RKO (cell line): ENCODE results near the gene SH3PXD2A.
"Not testable (repeated sequence)": the region's sequence is repeated elsewhere in the genome, so short reads cannot be mapped to it uniquely, and the experiment has no call there.

Source experiments
- DNase-seq: peaks from one replicate; pipeline ENCODE4 v3.0.0-alpha.2; 2016; ENCODE audit warnings: low spot score

Gene SH3PXD2A

DNA sequence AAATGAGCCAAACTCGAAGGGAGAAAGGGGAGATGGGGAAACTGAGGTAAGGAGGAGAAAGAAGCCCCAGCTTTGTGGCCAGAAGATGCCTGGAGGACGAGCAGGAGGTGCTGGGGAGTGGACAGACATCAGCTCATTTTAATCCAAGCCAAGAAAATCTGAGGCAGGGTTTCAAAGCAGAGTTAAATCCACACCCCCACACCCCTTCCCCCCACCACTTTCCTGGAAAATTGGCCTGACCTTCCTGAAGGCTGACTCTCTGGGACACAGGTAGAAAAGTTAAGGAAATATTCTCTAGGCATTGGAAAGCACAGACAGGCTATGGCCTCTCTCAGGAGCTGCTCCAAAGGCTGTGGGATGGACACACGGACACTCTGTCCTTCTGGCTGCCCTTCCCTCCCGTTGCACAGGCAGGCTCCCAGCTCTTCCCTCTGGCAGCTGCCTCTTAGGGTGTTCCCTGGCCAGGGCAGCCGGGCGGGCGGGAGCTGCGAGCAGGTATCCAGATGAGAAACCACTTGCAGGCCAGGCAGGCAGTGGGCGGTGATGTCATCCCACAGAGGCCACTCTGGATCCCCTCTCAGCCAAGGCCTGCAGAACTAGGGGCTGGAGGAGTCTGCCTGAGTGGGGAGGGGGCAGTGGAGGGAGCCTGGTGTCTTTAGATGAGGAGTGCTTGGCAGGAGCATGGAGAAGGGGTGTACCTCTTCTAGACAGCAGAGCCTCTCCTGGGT, 190.1 kb downstream of the SH3PXD2A start:
- DNase-seq, result no peak

- no peak for DNase-seq
These were observed 191.6 kb downstream of the SH3PXD2A start for GRCh38 chr10:103663802-103664201.

DNA sequence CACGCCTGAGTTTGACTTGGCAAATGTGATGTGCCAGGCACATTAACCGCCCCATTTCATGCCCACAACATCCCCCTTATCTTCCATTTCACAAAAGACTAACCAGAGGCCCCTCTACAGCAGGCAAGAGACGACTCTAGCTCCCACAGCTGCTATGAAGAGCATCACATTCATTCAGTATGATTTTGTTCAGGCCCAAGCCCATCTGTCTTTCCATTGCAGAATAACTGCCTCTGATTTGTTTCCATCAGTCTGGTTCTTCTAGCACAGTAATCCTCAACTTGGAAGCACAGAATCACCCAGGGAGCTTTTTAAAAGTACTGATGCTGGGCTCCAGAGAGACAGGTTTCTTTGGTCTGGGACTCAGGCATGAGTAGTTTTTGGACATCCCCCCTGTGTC, 192.1 kb downstream of the SH3PXD2A start:
- no peak for DNase-seq

GRCh38 chr10:103662704-103663103, 192.7 kb downstream of the SH3PXD2A start:
- DNase-seq, result not testable (repeated sequence)

DNA sequence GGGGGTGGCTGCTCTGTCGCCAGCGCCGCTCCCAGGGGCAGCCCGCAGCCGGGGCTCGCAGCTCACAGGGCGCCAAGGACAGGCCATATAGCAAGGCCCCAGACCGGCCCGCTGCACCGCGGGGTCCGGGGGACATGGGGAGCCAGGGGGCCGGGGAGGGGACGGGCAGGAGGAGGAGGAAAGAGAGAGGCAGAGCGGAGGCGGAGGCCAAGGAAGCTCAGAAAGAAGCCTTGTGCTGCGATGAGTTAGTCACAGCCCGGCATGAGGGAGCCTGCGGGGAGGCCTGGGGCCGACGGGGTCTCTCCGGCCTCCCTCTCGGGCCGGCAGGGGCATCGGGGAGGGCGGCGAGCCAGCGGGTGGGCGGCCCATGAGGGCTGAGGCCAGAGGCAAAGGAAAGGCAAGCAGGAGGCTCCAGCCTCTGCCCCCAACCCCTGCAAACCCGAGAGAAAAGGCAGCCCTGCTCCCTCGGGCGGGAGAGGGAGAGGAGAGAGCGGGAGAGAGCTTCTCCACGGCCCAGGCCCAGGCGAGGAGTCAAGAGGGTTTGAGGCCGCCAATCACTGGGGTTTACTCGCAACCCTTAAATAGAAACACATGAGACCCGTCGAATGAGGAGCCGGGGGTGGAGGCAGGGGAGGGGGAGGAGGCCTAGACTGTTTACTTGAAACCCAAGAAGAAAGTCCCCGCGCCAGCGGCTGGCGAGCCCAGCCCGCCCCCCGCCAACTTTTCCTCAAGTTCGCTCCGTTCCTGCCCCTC, 194.0 kb downstream of the SH3PXD2A start:
- no peak for DNase-seq

DNA sequence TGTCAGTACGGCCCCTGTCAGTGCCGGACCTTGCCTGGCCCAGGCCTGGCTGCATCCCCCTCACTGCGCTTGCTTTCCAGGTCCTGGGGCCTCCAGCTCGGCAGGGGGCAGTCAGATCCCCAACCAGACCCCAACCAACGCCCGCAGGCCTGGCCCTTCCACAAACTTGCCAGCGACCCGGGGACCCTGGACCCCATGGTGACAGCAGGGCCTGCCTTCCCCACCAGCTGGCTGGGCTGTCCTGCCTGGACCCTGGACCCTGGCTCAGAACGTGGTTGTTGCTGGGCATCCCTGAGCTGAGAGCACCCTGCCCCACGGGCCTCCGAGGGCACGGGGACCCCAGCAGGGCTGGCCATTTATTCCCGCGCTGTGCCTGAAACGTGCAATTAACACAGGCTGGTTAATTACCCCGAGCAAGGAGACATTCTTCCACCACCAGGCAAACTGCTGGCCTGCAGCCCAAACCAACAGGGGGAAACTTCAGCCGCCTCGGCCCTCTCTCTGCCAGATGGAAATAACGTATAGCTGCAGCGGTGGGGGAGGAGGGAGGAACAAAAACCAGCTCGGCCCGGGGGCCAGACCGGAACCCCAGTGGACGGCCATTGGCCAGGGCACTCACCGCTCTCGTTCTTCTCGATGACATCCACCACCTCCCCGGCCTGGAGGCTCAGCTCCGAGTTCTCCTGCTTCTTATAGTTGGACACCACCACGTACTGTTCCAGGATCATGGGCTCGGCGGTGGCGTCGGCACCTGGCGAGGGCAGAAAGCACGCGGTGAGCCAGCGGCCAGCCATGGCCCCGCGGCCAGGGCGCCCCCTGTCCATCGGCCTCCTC, 194.8 kb downstream of the SH3PXD2A start:
- no peak for DNase-seq

DNA sequence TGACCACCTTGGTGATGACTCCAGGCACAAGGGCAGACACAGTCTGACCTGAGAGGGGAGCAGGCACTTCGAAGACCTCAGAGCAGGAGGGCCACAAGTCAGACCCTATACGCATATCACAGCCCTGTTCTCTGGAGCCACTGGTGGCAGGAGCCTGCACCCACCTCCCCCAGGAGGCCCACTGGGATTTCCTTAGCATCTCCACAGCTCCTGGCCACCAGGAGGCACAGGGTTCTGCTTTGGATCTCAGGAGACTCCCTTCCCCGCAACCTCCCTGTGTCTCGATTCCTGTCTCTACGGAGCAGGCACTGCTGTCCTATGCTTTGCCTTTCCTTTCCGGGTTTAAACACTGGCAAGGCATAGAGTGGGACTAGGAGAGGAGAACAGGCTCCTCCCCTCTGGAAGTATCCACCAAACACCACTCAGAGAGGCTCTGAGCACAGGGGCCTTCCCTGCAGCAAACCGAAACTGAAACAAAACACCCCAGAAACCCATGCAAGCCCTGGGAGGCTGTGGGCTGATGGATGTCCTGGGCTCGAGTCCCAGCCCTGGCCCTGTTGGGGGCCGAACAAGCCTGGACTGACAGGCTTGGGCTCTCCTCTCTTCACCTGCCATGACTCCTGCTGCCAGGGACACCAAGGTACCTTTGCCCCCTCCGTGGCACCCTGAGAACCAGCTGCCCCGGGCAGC, 195.6 kb downstream of the SH3PXD2A start:
- DNase-seq, result no peak

DNA sequence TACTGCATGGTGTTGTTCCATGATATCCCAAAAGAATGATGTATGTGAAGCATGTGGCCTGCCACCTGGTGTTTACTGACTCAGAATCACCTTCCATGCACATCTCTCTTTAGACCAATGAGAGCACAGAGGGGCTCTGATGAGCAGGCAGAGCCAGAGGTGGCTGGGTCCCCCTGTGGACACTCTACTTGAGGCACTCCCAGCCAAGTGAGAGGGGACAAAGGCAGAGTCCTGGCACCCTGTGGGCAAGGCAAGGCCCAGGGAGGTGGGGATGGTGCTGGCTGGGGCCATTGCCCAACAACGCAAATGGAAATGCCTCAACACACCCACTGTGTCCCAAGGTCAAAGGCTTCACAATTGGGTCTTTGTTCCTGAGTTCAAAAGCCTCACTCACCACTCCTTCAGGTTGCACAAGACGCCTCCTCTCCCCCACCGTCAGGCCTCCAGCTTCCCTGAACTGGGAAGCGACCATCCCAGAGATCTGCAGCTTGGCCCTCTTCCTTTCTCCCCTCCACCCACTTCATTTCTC, 197.3 kb downstream of the SH3PXD2A start:
- DNase-seq, result no peak

- no peak for DNase-seq
These were observed 198.2 kb downstream of the SH3PXD2A start for GRCh38 chr10:103657061-103657591.

DNA sequence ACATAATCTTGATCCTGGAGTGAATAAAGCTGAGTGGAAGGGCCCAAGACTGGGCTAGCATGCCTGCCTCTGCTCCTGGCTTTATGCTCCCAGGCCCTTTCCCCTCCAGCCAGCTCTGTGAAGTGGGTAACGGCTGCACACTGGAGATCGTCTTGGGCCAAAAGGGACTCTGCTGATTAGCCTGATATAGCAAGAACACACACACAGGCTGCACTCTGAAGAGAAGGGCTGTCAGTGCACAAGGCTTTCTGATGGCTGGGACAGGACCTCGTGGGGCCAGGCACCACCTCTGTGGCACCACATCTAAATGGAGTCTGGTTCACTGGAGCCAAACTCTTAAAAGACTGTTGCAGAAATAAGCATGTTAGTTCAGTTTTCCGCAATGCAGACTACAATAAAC, 200.5 kb downstream of the SH3PXD2A start:
- DNase-seq, result no peak

GRCh38 chr10:103653581-103654037, 201.8 kb downstream of the SH3PXD2A start:
- no peak for DNase-seq

- DNase-seq, result no peak
These were observed 202.6 kb downstream of the SH3PXD2A start for GRCh38 chr10:103652599-103653281.

DNA sequence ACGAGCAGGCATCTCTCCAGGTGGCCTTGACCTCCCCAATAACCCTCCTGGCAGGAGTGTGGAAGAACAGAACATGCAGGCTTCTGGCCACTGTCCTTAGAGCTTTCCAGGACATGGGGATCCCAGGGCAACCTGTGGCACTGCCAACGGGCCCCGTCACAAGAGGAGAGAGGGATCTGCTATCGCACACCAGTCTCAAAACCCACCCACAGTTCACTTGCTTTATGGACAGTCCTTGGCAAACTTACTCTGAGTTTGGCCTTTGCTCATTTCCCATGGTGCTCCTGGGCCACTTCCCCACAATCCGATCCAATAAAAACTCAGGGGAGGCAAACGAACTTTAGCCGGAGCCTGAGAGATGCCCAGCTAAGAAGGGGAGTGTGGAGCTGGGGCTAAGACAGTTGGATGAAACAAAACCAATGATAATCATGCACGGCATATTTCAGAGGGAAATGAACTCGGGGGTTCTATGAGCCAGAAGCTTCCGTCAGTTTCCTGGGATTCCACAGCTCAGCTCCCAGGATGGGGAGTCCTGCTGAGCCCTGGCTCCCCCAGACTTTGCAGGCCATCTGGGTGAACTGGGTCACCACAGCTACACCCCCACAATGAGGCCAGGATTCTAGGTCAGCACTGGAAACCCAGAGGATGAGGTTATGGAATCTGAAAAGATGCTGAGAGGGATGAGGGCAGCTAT, 203.4 kb downstream of the SH3PXD2A start:
- no peak for DNase-seq

GRCh38 chr10:103651333-103651732, 204.0 kb downstream of the SH3PXD2A start:
- DNase-seq, result no peak

- no peak for DNase-seq
These were observed 205.5 kb downstream of the SH3PXD2A start for GRCh38 chr10:103649654-103650423.

- no peak for DNase-seq
These were observed 206.5 kb downstream of the SH3PXD2A start for GRCh38 chr10:103648636-103649532.

DNA sequence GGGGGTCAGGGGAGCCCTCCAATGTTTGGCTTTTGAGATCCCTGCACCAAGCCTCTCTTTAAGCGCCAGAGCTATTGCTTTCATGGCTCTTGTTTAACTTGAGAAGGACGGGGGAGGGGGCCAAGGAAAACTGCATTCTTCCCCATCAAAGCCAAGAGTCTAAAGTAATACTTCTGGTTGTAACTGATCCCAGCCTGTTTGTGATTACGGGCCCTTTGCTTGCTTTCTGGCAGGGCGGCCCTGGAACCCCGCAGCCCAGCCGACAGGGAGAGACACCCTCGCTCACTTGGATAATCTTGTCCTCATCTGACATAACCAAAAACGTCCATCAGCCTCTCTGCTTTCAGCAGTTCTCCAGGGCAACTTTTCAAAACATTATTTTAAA, 207.1 kb downstream of the SH3PXD2A start:
- DNase-seq, result no peak

DNA sequence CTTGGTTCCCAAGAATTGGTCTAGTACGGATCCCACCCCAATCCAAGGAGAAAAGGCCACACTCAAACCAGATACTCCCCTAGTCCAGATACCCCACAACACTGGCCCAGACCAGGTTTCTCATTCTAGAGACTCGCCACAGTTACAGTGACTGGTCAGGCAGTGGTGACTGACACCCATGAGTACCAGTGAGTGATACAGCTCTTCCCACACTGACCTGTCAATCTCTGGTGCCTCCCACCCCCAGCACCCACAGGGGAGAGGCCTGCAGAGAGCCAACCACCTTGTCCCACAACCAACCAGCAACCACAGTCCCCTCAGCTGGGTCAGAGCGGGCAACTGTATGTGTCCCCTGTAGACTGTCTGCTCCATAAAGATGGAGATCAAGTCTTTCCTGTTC, 209.1 kb downstream of the SH3PXD2A start:
- DNase-seq, result no peak
